ENCODE results near the gene PGM2L1. TPM values are rescaled to one million over a fixed set of nuclear protein-coding genes. Genes with fewer than 3 reads are reported as not detected.

PGM2L1 gene
- total and polyA plus RNA-seq, 2 experiments from 2014 or later = 32.6 to 44.4 TPM

MicroRNAs within 50 kb of the gene (microRNA counts, 767-probe panel; counts per million panel counts)
- microRNA hsa-miR-548al = not detected

Small RNAs within 50 kb of the gene (microRNA-seq; reads per million reads assigned to microRNA genes)
- gene MIR548AL = not detected

Small RNAs within 50 kb of the gene (small RNA-seq; reads per million reads assigned to genes)
- not detected for gene MIR548AL (ENCODE audit: low replicate concordance)

Other genes with a start within 250 kb of the PGM2L1 start
- gene C2CD3, start 227.4 kb downstream of the PGM2L1 start, total RNA-seq (2014; rRNA removed; shearing (Covaris generic)) = 25.6 and 29.5 TPM in 2 replicates
- gene C2CD3, start 227.4 kb downstream of the PGM2L1 start, polyA plus RNA-seq (2016; fragmentation: Nextera tagmentation; extraction: Ambion mirVana) = 14.4 and 15.5 TPM in 2 replicates
- gene PPME1, start 227.1 kb downstream of the PGM2L1 start, total RNA-seq (2014; rRNA removed; shearing (Covaris generic)) = 34.6 and 37.2 TPM in 2 replicates
- 29.6 and 32.1 TPM in 2 replicates for gene PPME1, start 227.1 kb downstream of the PGM2L1 start, polyA plus RNA-seq (2016; fragmentation: Nextera tagmentation; extraction: Ambion mirVana)
- 0.12 TPM in 1 of 2 replicates, not detected in the other for gene P4HA3, start 86.8 kb downstream of the PGM2L1 start, total RNA-seq (2014; rRNA removed; shearing (Covaris generic))
- 0.08 TPM in 1 of 2 replicates, not detected in the other for gene P4HA3, start 86.8 kb downstream of the PGM2L1 start, polyA plus RNA-seq (2016; fragmentation: Nextera tagmentation; extraction: Ambion mirVana)
- 4.3 and 10.6 TPM in 2 replicates for gene KCNE3, start 69.1 kb upstream of the PGM2L1 start, total RNA-seq (2014; rRNA removed; shearing (Covaris generic))
- gene KCNE3, start 69.1 kb upstream of the PGM2L1 start, polyA plus RNA-seq (2016; fragmentation: Nextera tagmentation; extraction: Ambion mirVana) = 2.3 and 2.4 TPM in 2 replicates
- 16.9 and 19.5 TPM in 2 replicates for gene LIPT2, start 95.3 kb upstream of the PGM2L1 start, total RNA-seq (2014; rRNA removed; shearing (Covaris generic))
- gene LIPT2, start 95.3 kb upstream of the PGM2L1 start, polyA plus RNA-seq (2016; fragmentation: Nextera tagmentation; extraction: Ambion mirVana) = 5.9 and 8.2 TPM in 2 replicates
- gene POLD3, start 194.1 kb upstream of the PGM2L1 start, total RNA-seq (2014; rRNA removed; shearing (Covaris generic)) = 17.6 and 21.9 TPM in 2 replicates
- gene POLD3, start 194.1 kb upstream of the PGM2L1 start, polyA plus RNA-seq (2016; fragmentation: Nextera tagmentation; extraction: Ambion mirVana) = 40.9 and 50.1 TPM in 2 replicates